DMS53 treated with DMSO at 0.1 percent for 48 hours (cell line): ENCODE measurements around the gene MVD.
A peak's percentile ranks its signal among the peaks of the same experiment; 100 is the strongest.
"Not testable (repeated sequence)": the region's sequence is repeated elsewhere in the genome, so short reads cannot be mapped to it uniquely, and the experiment has no call there.

Experiments used
- DNase-seq: peaks from one replicate; lab custom pipeline; 2025; ENCODE audit not compliant: unreplicated experiment; lab: John Stamatoyannopoulos, UW

MVD gene

GRCh38 chr16:88684569-88685155, 21.8 kb upstream of the MVD start:
- no peak for DNase-seq

DNA sequence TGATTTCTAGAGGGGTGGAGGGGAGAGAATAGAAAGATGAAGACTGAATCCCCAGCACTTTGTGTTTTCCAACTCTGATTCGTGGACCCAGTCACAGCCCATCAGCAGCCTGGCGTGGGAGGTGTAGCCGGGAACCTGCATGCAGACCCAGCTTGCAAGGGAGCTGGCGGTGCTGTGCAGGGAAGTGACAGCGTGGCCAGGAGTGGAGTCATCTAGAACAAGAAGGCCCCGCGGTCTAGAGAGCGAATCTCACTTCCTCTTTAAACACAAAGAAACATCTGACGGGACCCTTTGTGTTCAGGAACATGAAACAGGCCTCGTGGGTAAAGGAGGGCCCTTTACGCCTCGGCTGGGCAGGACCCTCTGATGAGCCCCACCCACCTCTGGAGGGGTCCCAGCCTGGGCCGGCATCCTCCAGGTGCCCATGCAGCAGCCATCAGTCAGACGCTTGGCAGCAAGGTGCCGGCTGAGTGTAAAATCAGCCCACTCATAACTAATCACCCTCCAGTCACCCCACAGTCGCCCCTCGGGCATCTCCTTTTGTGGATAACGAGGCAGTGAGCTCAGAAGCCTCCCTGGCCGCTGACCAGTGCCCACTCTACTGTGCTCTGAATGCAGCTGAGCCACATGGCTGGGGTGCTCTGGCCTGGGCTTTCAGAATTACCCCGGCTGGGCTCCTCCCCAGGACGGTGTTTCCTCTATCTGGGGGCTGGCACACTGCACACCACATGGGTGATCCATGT, 19.0 kb upstream of the MVD start:
- no peak for DNase-seq

DNA sequence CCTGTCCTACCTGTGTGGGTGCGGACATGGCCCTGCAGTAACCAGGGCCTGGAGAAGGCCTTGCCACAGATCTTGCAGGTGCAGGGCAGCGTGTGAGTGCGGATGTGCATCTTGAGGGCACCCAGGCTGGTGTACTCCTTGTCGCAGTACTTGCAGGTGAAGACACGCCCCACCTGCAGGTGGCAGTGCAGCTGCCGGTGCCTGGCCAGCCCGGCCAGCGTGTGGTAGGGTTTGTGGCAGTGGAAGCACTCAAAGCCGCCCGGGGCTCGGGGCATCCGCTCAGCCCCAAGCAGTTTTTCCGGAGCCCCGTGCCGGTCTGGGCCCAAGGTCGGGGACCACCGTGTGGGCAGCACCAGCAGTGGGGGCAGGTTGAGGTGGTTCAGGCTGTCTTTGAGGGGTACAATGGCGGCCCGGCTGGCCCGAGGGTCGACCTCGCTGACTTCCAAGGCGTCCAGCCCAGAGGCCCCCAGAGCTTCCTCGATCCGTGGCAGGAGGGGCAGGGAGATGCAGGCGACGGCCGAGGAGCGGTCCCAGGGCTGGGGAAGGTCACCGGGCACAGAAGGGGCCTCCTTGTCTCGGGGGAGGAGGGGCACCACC, 18.3 kb upstream of the MVD start:
- peak; percentile 41 for DNase-seq

DNA sequence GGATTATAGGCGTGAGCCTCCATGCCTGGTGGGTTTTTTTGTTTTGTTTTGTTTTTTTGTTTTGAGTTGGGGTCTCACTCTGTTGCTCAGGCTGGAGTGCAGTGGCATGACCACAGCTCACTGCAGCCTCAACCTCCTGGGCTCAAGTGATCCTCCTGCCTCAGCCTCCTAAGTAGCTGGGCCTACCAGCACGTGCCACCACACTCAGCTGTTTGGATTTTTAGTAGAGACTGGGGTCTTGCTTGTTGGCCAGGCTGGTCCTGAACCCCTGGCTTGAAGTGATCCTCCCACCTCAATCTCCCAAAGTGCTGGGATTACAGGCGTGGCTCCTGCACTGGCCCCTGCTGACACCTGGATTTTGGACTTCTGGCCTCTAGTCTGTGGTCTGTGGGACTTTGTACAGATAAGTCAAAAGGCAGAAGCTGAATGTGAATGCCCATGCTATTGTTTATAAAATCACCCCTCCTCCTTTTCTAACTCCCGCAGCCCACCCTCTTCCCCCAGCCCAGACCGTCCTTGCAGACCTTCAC, 17.7 kb upstream of the MVD start:
- DNase-seq = no peak

- DNase-seq = no peak
Observed at GRCh38 chr16:88678224-88678979, 15.5 kb upstream of the MVD start.

- no peak for DNase-seq
Observed at GRCh38 chr16:88677721-88678120, 14.8 kb upstream of the MVD start.

DNA sequence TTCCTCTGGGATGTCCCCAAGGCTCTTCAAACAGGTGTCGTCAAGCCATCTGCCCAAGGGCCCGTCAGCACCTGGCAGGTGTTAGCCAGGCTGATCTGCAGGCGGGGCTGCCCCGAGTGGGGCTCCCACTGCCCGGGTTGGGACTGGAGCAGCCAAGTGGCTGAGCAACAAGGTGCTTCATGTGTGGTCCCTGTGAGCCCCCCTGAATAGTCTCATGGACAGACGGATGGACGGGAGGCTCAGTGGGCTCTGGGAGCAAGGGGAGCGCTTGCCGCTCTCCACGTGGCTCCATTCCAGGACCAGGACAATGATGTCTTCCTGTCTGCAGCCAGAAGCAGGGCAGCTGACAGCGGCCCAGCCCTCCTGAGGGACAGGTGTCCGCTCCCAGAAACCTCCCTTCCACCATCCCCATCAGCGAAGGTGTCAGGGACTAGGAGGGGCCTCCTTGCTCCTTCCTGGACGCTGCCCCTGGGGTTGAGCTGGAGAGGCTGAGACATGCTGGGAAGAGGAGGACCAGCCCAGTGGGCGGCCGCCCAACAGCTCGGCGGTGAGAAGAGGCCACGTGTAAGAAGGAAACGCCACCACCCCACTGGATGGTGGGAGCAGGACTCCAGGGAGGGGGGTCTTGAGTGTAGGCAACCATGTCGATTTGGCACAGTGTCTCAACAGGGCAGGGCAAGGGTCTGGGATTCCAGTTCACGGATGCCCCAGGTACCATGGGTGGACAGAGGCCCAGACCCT, 13.8 kb upstream of the MVD start:
- DNase-seq = no peak

DNA sequence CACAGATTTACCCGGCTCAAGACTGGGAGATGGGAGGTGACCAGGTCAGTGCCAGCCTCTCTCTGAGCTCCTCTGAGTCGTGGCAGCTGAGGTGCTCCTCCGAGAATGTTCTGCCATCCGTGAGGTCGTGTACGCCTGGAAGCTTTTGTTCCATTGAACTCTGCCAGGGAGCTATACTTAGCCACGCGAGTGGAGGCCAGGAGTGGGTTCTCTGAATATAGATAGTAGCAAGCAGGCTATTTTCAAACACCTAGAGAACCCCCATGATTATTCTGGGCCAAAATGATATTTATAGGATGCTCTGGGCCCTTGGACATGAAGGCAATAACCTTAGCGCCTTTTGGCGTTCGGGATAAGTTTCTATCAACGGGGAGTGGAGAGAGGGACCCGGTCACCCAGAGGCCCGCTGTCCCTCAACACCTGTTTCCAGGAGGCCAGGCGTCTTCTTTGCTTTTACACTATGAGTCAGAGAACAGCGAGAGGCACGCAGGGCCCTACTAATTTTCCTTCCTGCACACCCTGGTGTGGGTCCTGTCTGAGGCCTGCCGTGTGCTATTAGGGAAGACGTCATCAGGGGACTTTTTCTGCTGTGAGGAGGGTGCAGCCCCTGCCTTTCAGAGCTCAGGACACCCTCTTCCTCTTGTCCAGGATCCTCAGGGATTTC, 11.0 kb upstream of the MVD start:
- DNase-seq = no peak

DNA sequence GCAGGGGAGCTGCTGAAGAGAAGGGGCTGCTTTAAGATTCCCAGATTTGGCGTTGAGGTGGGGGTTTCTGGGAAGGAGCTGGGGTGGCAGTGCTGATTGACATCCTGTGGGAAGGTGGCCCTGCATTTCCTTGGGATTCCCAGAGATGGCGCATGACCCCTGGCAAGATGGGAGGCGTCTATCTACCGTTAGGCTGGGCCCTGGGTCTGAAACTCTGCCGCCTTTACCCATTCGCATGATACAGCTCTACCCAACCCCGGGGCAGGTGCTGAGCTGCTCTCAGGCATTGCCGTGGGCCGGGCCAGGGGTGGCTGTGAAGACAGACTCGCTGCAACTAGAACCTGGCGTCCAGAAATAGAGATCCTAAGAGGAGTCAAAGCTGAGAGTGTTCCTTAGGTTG, 9.9 kb upstream of the MVD start:
- peak; percentile 7 for DNase-seq

GRCh38 chr16:88671806-88672205, 8.9 kb upstream of the MVD start:
- DNase-seq = no peak

DNA sequence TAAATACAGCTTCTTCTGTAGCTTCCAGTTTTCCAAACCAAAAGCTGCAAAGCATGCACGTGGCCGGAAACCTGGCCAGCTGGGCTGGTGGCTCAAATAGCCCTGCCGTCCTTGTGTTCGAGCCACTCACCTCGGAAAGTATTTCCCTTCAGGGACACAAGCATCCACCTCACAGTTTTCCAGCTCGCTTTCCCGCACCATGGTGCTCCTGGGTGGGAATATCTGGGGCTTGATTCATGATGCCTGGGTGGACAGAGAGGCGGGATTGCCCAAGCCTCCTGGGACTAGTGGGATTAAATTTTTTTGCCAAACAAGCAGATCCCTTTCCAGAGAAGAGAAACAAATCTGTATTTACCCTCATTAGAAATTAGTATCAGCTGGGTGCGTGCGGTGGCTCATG, 7.1 kb upstream of the MVD start:
- no peak for DNase-seq

DNA sequence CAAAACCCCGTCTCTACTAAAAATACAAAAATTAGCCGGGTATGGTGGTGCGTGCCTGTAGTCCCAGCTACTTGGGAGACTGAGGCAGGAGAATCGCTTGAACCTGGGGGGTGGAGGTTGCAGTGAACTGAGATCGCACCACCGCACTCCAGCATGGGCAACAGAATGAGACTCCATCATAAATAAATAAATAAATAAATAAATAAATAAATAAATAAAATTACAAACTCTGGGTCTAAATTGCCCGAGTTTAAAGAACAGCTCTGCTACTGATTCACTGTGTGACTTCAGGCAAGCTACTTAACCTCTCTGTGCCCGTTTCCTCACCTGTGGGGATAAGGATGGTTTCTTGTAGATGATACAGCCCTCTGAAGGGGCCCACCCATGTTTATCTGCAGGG, 6.6 kb upstream of the MVD start:
- DNase-seq = not testable (repeated sequence)

DNA sequence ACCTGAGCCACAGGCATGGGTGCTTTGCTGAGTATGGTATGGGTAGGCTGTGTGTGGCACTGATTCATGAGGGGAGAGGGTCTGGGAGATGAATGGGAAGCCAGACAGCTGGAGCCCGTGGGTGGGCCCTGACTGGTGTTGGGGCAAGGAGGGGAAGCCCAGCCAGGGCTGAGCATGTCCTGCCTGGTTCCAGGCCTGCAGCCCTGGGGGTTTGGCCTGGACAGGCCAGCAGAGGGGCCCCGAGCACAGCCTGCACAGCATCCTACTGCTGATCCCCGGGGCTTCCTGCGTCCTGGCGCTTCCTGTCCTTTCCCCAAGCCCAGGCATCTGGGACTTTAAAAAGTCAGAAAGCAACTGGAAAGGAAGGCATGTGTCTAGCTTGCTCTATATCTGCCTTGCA, 4.6 kb upstream of the MVD start:
- DNase-seq = no peak

DNA sequence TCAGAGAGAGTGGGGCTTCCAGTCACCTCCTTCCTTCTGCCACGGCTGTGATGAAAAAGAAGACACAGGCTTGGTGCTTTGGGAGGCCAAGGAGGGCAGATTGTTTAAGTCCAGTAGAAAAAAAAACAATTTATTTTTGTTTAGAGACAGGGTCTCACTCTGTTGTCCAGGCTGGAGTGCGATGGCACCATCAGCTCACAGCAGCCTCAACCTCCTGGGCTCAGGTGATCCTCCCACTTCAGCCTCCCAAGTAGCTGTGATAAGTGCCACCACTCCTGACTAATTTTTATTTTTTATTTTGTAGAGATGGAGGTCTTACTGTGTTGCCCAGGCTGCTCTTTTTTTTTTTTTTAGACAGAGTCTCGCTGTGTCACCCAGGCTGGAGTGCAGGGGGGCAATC, 2.7 kb upstream of the MVD start:
- DNase-seq = no peak

DNA sequence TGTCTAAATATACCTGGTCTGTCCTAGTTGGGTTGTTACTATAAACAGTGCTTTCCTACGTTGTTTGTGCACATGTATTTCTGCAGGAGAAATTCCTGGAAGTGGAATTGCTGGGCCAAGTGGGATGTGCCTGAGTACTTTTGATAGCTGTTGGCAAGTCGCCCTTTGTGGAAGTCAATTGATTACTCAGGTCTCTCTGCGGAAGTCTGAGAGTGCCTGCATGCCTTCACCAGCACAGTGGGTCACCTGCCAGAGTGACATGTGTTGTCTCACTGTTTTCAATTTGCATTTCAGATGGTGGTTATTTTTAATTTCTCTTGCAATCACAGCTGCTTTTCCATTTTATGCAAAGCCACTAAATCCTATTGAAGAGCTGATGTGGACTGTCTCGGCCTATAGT, 2.3 kb upstream of the MVD start:
- no peak for DNase-seq

DNA sequence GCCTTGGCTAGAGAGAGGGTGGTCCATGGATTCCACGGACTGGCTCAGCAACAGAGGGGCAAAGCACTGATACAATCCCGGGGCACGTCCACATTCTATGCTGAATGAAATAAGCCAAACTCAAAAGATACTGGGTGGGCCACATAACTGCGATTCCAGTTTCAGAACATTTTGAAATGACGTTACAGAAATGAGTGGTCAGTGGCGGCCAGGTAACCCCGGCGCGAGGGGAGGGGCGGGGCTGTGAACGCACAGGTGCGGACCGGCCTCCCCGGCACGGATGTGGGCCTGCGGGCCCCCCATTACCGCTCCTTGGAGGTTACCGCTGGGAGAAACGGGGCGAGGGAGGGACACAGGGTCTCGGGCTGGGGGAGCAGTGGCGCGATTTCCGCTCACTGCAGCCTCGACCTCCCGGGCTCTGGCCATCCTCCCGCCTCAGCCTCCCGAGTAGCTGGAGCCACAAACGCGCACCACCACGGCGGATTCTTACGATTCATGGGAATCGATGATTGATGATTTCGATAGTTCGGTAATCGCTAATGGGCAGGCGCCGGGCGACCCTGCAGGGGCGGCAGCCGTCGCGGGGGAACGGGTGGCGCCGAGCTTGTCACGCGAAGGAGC, 559 bp downstream of the MVD start:
- DNase-seq = no peak

- no peak for DNase-seq
Observed at GRCh38 chr16:88661468-88661867, 1.4 kb downstream of the MVD start.

GRCh38 chr16:88659160-88659559, 3.7 kb downstream of the MVD start:
- DNase-seq = no peak

- no peak for DNase-seq
Observed at GRCh38 chr16:88658714-88659113, 4.2 kb downstream of the MVD start.

GRCh38 chr16:88657371-88657770, 5.5 kb downstream of the MVD start:
- DNase-seq = no peak
